Neuron (in vitro differentiated cells): ENCODE data around the gene DDR1.
"Not testable (repeated sequence)": the region's sequence is repeated elsewhere in the genome, so short reads cannot be mapped to it uniquely, and the experiment has no call there.

Experiments used
- H2AFZ ChIP-seq: one replicate; pipeline ENCODE4 v1.6.1; 2013; ENCODE audit warnings: low read depth, mild to moderate bottlenecking, inconsistent platforms, low read length, moderate library complexity
- H3K27me3 ChIP-seq: one replicate; pipeline ENCODE4 v1.6.1; 2013; ENCODE audit warnings: low read length; ENCODE audit not compliant: insufficient read depth
- H3K36me3 ChIP-seq: one replicate; pipeline ENCODE4 v1.6.1; 2013; ENCODE audit warnings: low read length; ENCODE audit not compliant: insufficient read depth
- H3K4me1 ChIP-seq: one replicate; pipeline ENCODE4 v1.6.1; 2013; ENCODE audit warnings: low read length; ENCODE audit not compliant: insufficient read depth
- H3K4me3 ChIP-seq: 2 replicates; pipeline ENCODE4 v1.5.1; 2013; ENCODE audit warnings: mild to moderate bottlenecking, low read length, moderate library complexity
- H3K9me3 ChIP-seq: one replicate; pipeline ENCODE4 v1.6.1; 2013; ENCODE audit warnings: low read length

Gene DDR1

DNA sequence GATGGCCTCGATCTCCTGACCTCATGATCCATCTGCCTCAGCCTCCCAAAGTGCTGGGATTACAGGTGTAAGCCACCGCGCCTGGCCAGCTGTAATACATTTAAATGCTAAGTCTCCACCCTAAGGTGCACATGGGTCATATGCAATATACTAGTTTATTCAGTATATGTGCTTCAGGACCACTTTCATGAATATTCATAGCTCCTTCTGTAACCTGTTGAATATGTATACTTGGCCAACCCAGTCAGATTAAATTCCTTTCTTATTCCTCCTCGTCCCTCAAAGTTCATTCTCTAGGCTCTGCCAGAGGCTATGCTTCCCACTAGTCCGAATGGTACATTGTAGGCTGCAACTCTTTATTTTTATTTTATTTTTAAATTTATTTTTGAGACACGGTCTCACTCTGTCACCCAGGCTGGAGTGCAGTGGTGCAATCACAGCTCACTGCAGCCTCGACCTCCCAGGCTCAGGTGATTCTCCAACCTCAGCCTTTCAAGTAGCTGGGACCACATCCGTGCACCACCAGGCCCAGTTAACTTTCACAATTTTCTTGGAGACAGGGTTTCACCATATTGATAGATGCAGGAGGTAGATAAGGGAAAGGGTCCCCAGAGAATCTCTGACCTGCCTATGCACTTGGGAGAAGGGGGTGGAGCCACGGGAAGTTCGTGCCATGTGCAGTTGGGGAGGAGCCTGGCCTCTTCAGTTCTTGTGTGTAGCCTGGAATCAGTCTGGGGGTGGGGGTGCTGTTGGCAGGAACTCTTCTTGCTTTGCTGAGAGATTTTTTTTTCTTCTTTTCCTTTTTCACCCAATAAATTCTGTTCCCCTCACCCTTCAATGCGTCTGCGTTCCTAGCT is 41.3 kb upstream of the DDR1 start:
- Histone ChIP-seq H3K4me1 (peaks cover 45% of the 10 kb centered on the region), H3K9me3 (no peaks in the 10 kb centered on the region), H2AFZ (no peak overlapping the region), H3K36me3 (no peaks in the 10 kb centered on the region), H3K4me3 (no peak overlapping the region), H3K27me3 (no peaks in the 10 kb centered on the region)

DNA sequence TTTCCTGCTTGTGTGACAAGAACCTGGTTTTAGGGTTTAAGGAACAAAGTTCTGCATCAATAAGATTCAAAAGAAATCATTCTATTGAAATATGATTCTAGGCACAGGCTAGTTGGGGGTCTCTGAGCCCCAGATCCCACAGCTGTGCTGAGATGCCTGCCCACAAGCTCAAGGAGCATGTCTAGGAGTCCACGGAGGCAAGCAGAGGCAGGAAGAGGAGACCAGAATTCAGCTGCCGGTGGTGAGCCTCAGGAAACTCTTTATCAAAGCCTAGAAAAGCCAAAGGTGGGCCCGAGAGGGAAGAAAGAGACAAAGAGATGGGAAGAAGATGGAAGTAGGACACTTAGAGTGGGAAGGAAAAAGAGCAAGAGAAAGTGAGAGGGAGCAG is 40.7 kb upstream of the DDR1 start:
- H2AFZ ChIP-seq, result no peak overlapping the region

GRCh38 chr6:30844118-30844535 is 40.2 kb upstream of the DDR1 start:
- Histone ChIP-seq H3K4me3 (no peak overlapping the region), H3K9me3 (no peaks in the 10 kb centered on the region), H3K4me1 (peaks cover 42% of the 10 kb centered on the region), H3K27me3 (no peaks in the 10 kb centered on the region), H3K36me3 (no peaks in the 10 kb centered on the region), H2AFZ (no peak overlapping the region)

More for the DNA sequence above, 40.7 kb upstream of the DDR1 start:
- Histone ChIP-seq H3K4me1 (peaks cover 47% of the 10 kb centered on the region), H3K36me3 (no peaks in the 10 kb centered on the region), H3K27me3 (no peaks in the 10 kb centered on the region), H3K4me3 (no peak overlapping the region), H3K9me3 (no peaks in the 10 kb centered on the region)

DNA sequence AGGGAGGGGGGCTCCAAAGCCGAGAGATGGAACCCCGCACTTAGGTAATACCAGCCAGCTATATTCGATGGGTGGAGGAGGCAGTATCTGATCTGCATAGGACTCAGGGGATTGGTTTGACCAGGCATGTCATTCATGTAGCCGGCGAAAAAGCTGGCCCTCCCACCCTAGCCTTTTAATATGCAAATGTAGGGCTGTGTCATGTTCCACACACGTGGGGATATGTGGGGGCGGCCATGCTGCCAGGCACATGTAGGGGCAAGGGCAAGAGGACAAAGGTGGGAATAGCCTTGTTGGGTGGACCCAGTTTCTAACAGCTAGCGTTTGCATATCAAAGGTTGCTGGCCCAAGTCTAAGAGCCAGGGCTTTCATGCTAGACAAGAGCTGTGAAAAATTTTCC is 39.1 kb upstream of the DDR1 start:
- Histone ChIP-seq H3K4me3 (no peak overlapping the region), H2AFZ (no peak overlapping the region), H3K27me3 (no peaks in the 10 kb centered on the region), H3K4me1 (peaks cover 42% of the 10 kb centered on the region), H3K36me3 (no peaks in the 10 kb centered on the region), H3K9me3 (peaks cover 2% of the 10 kb centered on the region)

GRCh38 chr6:30847421-30847970 is 36.8 kb upstream of the DDR1 start:
- no peaks in the 10 kb centered on the region for H3K36me3 ChIP-seq
- peaks cover 11% of the 10 kb centered on the region for H3K9me3 ChIP-seq
- H3K27me3 ChIP-seq, result no peaks in the 10 kb centered on the region
- H3K4me1 ChIP-seq, result peaks cover 26% of the 10 kb centered on the region
- H2AFZ ChIP-seq, result no peak overlapping the region
- no peak overlapping the region for H3K4me3 ChIP-seq

GRCh38 chr6:30847971-30848436 is 36.3 kb upstream of the DDR1 start:
- Histone ChIP-seq H3K9me3 (peaks cover 12% of the 10 kb centered on the region), H3K36me3 (no peaks in the 10 kb centered on the region), H3K4me3 (no peak overlapping the region), H3K4me1 (peaks cover 26% of the 10 kb centered on the region), H3K27me3 (no peaks in the 10 kb centered on the region), H2AFZ (no peak overlapping the region)

DNA sequence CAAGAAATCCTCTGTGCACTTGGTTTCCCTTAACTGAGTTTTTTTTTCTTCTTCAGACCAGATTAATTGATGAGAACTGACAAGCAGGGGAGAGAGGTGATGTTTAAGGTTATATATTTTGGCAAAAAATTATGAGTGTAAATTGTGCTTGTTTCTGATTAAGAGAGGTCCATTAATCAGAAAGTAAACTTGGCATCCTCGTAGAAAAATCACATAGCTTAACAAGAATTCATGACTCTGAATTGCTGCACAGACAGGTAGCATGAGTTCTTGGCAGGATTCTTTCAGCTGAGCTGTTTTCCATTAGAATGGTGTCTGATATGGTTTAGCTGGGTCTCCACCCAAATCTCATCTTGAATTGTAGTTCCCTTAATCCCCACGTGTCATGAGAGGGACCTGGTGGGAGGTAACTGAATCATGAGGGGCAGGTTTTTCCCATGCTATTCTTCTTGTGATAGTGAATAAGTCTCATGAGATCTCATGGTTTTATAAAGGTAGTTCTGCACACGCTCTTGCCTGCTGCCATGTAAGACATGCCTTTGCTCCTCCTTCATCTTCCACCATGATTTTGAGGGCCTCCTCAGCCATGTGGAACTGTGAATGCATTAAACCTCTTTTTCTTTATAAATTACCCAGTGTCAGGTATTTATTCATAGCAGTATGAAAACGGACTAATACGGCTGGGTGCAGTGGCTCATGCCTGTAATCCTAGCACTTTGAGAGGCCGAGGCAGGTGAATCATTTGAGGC is 34.2 kb upstream of the DDR1 start:
- Histone ChIP-seq H3K4me3 (no peak overlapping the region), H3K9me3 (peaks cover 12% of the 10 kb centered on the region), H2AFZ (no peak overlapping the region), H3K27me3 (no peaks in the 10 kb centered on the region), H3K36me3 (no peaks in the 10 kb centered on the region), H3K4me1 (peaks cover 10% of the 10 kb centered on the region)

DNA sequence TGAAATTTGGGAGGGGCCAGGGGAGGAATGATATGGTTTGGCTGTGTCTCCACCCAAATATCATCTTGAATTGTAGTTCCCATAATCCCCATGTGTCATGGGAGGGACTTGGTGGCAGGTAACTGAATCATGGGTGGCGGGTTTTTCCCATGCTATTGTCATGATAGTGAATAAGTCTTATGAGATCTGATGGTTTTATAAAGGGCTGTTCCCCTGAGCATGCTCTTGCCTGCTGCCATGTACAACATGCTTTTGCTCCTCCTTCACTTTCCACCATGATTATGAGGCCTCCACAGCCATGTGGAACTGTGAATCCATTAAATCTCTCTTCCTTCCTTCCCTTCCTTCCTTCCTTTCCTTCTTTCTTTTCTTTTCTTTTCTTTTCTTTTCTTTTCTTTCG is 31.9 kb upstream of the DDR1 start:
- Histone ChIP-seq H3K9me3 (peaks cover 12% of the 10 kb centered on the region), H3K4me1 (peaks cover 25% of the 10 kb centered on the region)
- not testable (repeated sequence) for H3K36me3 ChIP-seq, H3K27me3 ChIP-seq, H3K4me3 ChIP-seq, H2AFZ ChIP-seq

DNA sequence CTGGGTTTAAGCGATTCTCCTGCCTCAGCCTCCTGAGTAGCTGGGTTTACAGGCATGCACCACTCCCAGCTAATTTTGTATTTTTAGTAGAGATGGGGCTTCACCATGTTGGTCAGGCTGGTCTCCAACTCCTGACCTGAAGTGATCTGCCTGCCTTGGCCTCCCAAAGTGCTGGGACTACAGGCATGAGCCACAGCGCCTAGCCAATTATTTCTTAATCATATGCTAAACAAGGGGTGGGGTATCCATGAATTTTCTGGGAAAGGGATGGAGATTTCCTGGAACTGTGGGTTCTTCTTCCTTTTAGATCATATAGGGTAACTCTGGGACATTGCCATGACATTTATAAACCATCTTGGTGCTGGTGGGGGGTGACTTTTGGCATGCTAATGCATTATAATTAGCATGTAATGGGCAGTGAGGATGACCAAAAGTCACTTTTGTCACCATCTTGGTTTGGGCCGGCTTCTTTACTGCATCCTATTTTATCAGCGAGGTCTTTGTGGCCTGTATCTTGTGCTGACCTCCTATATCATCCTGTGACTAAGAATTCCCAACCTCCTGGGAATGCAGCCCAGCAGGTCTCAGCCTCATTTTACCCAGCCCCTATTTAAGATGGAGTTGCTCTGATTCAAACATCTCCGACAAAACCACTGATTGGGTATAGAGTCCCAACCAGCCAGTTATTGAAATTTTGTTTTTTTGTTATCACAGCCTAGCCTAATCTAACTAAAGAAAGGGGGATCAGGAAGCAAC is 29.9 kb upstream of the DDR1 start:
- Histone ChIP-seq H3K4me3 (no peak overlapping the region), H3K27me3 (no peaks in the 10 kb centered on the region), H2AFZ (no peak overlapping the region), H3K36me3 (no peaks in the 10 kb centered on the region), H3K9me3 (peaks cover 12% of the 10 kb centered on the region), H3K4me1 (peaks cover 29% of the 10 kb centered on the region)

DNA sequence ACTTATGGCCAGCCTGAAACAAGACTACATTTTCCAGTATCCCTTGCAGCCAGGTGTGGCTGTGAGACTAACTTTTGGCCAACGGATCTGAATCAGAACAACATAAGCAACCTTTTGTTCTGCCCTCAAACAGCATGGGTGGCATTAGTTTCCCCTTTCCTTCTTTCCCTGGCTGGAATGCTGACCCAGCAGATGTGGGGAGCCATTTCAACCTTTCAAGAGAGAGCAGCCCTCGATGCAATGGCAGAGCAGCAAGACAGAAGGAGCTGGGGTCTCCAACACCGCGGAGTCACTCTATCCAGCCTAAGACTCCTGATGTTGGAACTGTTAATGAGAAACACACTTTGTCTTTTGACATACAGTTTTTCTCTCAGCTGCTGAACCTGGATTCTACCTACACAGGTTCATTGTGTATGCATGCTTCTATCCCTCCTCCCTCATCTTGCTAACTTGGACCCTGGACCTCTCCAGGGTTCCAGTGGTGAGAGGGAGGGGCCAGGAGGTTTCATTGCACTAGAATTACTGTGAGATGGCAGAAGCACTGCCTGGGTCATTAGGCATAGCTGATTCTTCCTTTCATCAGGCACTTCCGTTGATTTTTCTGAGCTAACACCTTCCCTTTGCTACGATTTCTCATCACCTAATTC is 28.8 kb upstream of the DDR1 start:
- Histone ChIP-seq H3K27me3 (no peaks in the 10 kb centered on the region), H3K4me3 (no peak overlapping the region), H3K9me3 (peaks cover 10% of the 10 kb centered on the region), H2AFZ (no peak overlapping the region), H3K36me3 (no peaks in the 10 kb centered on the region), H3K4me1 (peaks cover 29% of the 10 kb centered on the region)

GRCh38 chr6:30857112-30857511 is 27.2 kb upstream of the DDR1 start:
- Histone ChIP-seq H3K36me3 (no peaks in the 10 kb centered on the region), H3K27me3 (no peaks in the 10 kb centered on the region), H2AFZ (no peak overlapping the region), H3K4me3 (no peak overlapping the region), H3K9me3 (peaks cover 6% of the 10 kb centered on the region), H3K4me1 (peaks cover 29% of the 10 kb centered on the region)

DNA sequence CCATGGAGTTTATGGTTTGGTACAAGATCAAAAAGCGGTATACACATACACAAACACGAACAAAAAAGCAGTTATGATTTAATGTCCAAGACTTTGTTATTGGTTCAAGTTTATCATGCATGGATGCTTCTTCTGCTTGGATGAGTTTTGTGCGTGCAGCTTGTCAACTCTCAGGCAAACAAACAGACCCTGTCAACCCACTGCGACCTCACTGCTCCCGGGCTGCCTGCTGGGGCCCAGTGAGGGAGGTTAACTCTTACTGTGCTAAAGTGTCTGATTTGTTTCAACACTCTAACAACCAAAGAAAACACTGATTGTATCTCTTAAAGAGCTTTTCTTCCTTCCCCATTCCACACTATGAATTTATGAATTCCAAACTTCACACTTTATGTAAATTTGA is 26.8 kb upstream of the DDR1 start:
- Histone ChIP-seq H3K9me3 (peaks cover 4% of the 10 kb centered on the region), H3K4me1 (peaks cover 29% of the 10 kb centered on the region), H3K4me3 (no peak overlapping the region), H3K36me3 (no peaks in the 10 kb centered on the region), H2AFZ (no peak overlapping the region), H3K27me3 (no peaks in the 10 kb centered on the region)
